ENCODE results near the gene ZRANB3.
"Not testable (repeated sequence)": the region's sequence is repeated elsewhere in the genome, so short reads cannot be mapped to it uniquely, and the experiment has no call there.

Gene ZRANB3

DNA sequence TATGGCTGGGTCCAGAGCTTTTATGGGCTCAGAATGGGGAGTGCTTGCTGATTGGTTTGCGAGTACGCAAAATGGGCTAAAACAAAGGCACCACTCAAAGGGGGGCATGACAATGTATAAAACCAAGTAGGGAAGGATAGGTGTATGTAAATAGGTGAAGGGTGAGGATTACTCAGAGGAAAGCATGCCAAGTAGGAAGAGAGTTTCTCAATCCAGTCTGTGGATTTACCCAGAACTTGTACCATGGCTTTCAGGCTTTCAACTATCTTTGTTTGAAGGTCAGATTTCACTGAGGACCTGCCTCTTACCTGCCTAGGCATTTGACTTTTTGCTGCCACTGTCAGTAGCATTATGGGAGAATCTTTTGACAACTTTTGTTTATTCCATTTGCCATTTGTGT lies 386.7 kb downstream of the ZRANB3 start:
- H3K4me1 ChIP-seq (ENCODE audit: control insufficient read depth, insufficient read depth, low read length): no peaks in the 10 kb centered on the region
- no peak overlapping the region for H3K4me3 ChIP-seq (ENCODE audit: low read length in 2 of 2)
- H3K27ac ChIP-seq (ENCODE audit: low read length): no peak overlapping the region
- H3K27me3 ChIP-seq (ENCODE audit: control insufficient read depth in 1 of 2, insufficient read depth in 2 of 2, low read length in 2 of 2): no peaks in the 10 kb centered on the region
- H3K9ac ChIP-seq (ENCODE audit: low read length in 2 of 2): no peak overlapping the region
- peaks cover 7 to 17% of the 10 kb centered on the region in 2 donors for H3K36me3 ChIP-seq (ENCODE audit: control insufficient read depth in 2 of 2, insufficient read depth in 2 of 2, low read length in 2 of 2)
- peaks cover 0 to 4% of the 10 kb centered on the region in 2 donors for H3K9me3 ChIP-seq (ENCODE audit: control insufficient read depth in 2 of 2, low read length in 2 of 2)

DNA sequence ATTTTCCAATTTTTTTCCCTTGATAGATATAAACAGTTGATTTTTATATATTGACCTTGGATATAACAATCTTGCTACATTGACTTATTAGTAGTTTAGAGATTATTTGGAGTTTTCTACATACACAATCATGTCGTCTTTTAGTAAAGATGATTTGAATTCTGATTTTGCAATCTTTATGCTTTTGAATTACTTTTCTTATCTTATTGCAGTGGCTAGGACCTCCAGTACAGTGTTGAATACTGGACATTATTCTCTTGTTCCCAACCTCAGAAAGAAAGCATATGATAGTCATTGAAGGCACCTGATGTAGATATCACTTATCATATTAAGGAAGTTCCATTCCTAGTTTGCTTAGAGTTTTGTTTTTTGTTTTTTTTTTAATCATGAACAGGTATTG lies 388.7 kb downstream of the ZRANB3 start:
- peaks cover 10 to 17% of the 10 kb centered on the region in 2 donors for H3K36me3 ChIP-seq (ENCODE audit: control insufficient read depth in 2 of 2, insufficient read depth in 2 of 2, low read length in 2 of 2)
- H3K9me3 ChIP-seq (ENCODE audit: control insufficient read depth in 2 of 2, low read length in 2 of 2): peaks cover 0 to 4% of the 10 kb centered on the region in 2 donors
- H3K27ac ChIP-seq (ENCODE audit: low read length): no peak overlapping the region
- no peaks in the 10 kb centered on the region for H3K27me3 ChIP-seq (ENCODE audit: control insufficient read depth in 1 of 2, insufficient read depth in 2 of 2, low read length in 2 of 2)
- no peaks in the 10 kb centered on the region for H3K4me1 ChIP-seq (ENCODE audit: control insufficient read depth, insufficient read depth, low read length)
- H3K9ac ChIP-seq (ENCODE audit: low read length in 2 of 2): no peak overlapping the region
- no peak overlapping the region for H3K4me3 ChIP-seq (ENCODE audit: low read length in 2 of 2)

DNA sequence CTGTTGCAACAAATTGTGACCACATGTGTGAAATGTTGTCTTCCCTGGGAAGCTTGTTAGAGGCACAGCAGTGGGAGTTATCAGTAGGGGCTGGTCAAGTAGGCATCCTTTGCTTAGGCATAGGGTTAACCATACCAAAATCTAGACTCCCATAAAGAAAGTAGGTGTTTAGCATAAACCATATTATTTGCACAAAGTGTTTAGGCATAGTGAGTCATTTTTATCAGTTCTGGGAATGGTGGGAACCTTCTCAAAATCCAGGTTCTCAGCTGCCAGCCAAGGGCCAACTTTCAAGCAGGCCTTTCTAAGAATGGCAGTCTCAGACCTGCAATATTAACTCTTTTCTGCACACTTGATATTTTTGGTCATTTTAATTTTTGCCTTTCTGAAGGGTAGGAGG lies 390.4 kb downstream of the ZRANB3 start:
- Histone ChIP-seq H3K4me3 (ENCODE audit: low read length in 2 of 2) (no peak overlapping the region), H3K36me3 (ENCODE audit: control insufficient read depth in 2 of 2, insufficient read depth in 2 of 2, low read length in 2 of 2) (peaks cover 14 to 28% of the 10 kb centered on the region in 2 donors), H3K9me3 (ENCODE audit: control insufficient read depth in 2 of 2, low read length in 2 of 2) (peaks cover 0 to 4% of the 10 kb centered on the region in 2 donors), H3K4me1 (ENCODE audit: control insufficient read depth, insufficient read depth, low read length) (no peaks in the 10 kb centered on the region), H3K27me3 (ENCODE audit: control insufficient read depth in 1 of 2, insufficient read depth in 2 of 2, low read length in 2 of 2) (no peaks in the 10 kb centered on the region), H3K9ac (ENCODE audit: low read length in 2 of 2) (no peak overlapping the region), H3K27ac (ENCODE audit: low read length) (no peak overlapping the region)

DNA sequence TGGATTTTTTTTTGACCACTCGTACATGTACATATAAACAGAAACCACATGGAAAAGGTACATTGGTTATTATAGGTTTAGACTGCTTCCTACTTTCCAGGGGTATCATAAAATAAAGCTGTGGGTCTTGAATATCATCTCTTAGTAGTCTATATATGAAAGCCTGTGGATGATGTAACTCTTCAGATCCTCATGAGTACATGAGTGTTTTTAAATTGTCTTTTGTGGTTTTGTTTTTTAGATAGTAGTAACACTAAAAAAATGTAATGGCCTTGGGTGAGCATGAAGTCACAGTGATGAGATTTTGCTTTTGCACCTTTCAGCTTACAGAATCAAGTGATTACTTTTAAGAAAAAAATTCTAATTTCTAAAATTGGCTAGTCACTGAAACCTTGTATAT lies 398.7 kb downstream of the ZRANB3 start:
- no peak overlapping the region for H3K9ac ChIP-seq (ENCODE audit: low read length in 2 of 2)
- no peaks in the 10 kb centered on the region for H3K4me1 ChIP-seq (ENCODE audit: control insufficient read depth, insufficient read depth, low read length)
- peaks cover 18 to 44% of the 10 kb centered on the region in 2 donors for H3K36me3 ChIP-seq (ENCODE audit: control insufficient read depth in 2 of 2, insufficient read depth in 2 of 2, low read length in 2 of 2)
- H3K9me3 ChIP-seq (ENCODE audit: control insufficient read depth in 2 of 2, low read length in 2 of 2): no peaks in the 10 kb centered on the region
- no peaks in the 10 kb centered on the region for H3K27me3 ChIP-seq (ENCODE audit: control insufficient read depth in 1 of 2, insufficient read depth in 2 of 2, low read length in 2 of 2)
- no peak overlapping the region for H3K27ac ChIP-seq (ENCODE audit: low read length)
- no peak overlapping the region for H3K4me3 ChIP-seq (ENCODE audit: low read length in 2 of 2)

DNA sequence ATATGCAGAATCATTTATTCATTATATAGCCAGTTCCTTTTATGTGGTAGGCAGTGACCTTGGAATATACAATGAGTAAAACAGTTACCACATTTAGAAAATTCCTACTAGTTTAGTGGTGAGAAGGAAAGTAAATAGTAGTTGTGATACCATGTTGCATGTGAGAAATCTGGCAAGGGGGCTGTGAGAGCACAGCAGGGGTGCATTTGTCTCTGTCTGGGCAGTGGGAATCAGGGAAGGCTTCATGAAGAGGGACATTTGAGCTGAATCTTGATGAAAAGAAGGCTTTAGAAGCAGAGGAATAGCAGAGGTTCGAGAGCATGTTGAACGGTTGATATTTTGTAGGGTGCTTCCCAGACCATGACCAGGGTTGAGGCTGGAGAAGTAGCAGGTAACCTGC lies 400.3 kb downstream of the ZRANB3 start:
- H3K27ac ChIP-seq (ENCODE audit: low read length): no peak overlapping the region
- H3K27me3 ChIP-seq (ENCODE audit: control insufficient read depth in 1 of 2, insufficient read depth in 2 of 2, low read length in 2 of 2): no peaks in the 10 kb centered on the region
- H3K36me3 ChIP-seq (ENCODE audit: control insufficient read depth in 2 of 2, insufficient read depth in 2 of 2, low read length in 2 of 2): peaks cover 15 to 35% of the 10 kb centered on the region in 2 donors

DNA sequence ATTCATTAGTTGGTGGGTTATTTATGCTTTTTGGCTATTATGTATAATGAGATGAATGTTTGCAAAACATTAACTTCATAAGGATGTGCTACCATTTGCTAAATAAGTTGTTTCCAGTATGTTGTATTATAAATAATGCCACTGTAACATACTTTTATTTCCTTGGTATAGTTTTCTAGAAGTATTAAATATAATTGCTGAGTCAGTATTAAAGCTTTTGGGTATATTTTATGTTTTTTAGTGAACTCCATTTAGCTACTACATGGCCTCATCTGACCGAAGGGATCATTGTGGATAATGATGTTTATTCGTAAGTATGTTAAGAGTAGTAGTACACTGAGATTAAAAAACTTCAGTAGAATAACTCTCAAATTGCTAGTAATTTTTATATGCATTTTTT lies 405.1 kb downstream of the ZRANB3 start:
- no peaks in the 10 kb centered on the region for H3K4me1 ChIP-seq (ENCODE audit: control insufficient read depth, insufficient read depth, low read length)
- H3K4me3 ChIP-seq (ENCODE audit: low read length in 2 of 2): no peak overlapping the region
- H3K27me3 ChIP-seq (ENCODE audit: control insufficient read depth in 1 of 2, insufficient read depth in 2 of 2, low read length in 2 of 2): no peaks in the 10 kb centered on the region
- no peak overlapping the region for H3K9ac ChIP-seq (ENCODE audit: low read length in 2 of 2)
- H3K36me3 ChIP-seq (ENCODE audit: control insufficient read depth in 2 of 2, insufficient read depth in 2 of 2, low read length in 2 of 2): peaks cover 5 to 22% of the 10 kb centered on the region in 2 donors
- no peak overlapping the region for H3K27ac ChIP-seq (ENCODE audit: low read length)
- H3K9me3 ChIP-seq (ENCODE audit: control insufficient read depth in 2 of 2, low read length in 2 of 2): no peaks in the 10 kb centered on the region

More for the DNA sequence above, 400.3 kb downstream of the ZRANB3 start:
- Histone ChIP-seq H3K9ac (ENCODE audit: low read length in 2 of 2) (no peak overlapping the region), H3K4me3 (ENCODE audit: low read length in 2 of 2) (no peak overlapping the region), H3K4me1 (ENCODE audit: control insufficient read depth, insufficient read depth, low read length) (no peaks in the 10 kb centered on the region), H3K9me3 (ENCODE audit: control insufficient read depth in 2 of 2, low read length in 2 of 2) (no peaks in the 10 kb centered on the region)

DNA sequence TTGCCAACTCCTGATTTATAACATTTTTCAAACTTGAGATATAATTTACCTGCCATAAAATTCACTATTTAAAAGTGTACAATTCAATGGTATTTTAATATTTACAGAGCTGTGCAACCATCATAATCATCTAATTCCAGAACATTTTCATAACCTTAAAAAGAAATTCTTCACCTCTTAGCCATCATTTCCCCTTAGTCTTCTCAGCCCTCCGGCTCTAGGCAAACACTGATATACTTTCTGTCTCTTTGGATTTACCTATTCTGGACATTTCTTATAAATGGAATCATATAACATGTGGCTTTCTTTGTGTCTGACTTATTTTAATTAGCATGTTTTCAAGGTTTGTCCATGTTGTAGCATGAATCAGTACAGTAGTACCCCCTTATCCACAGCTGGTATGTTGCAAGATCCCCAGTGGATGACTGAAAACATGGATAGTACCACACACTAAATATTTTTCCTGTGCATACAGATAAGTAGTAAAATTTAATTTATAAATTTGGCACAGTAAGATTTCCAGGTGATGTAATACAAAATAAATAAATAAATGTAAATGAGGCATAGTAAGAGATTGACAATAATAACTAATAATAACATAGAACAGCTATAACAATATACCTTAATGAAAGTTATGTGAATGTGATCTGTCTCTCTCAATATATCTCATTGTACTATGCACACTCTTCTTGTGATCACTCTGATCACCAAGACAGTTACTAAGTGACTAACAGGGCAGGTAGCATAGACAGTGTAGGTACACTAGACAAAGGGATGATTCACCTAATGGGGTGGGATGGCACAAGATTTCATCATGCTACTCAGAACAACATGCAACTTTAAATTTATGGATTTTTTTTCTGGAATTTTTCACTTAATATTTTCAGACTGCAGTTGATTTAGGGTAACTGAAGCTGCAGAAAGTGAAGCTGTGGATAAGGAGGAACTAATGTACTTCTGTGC lies 405.8 kb downstream of the ZRANB3 start:
- H3K27me3 ChIP-seq (ENCODE audit: control insufficient read depth in 1 of 2, insufficient read depth in 2 of 2, low read length in 2 of 2): no peaks in the 10 kb centered on the region
- H3K4me3 ChIP-seq (ENCODE audit: low read length in 2 of 2): no peak overlapping the region
- H3K9ac ChIP-seq (ENCODE audit: low read length in 2 of 2): no peak overlapping the region
- H3K36me3 ChIP-seq (ENCODE audit: control insufficient read depth in 2 of 2, insufficient read depth in 2 of 2, low read length in 2 of 2): peaks cover 3 to 17% of the 10 kb centered on the region in 2 donors
- H3K9me3 ChIP-seq (ENCODE audit: control insufficient read depth in 2 of 2, low read length in 2 of 2): no peaks in the 10 kb centered on the region
- H3K27ac ChIP-seq (ENCODE audit: low read length): no peak overlapping the region
- no peaks in the 10 kb centered on the region for H3K4me1 ChIP-seq (ENCODE audit: control insufficient read depth, insufficient read depth, low read length)

DNA sequence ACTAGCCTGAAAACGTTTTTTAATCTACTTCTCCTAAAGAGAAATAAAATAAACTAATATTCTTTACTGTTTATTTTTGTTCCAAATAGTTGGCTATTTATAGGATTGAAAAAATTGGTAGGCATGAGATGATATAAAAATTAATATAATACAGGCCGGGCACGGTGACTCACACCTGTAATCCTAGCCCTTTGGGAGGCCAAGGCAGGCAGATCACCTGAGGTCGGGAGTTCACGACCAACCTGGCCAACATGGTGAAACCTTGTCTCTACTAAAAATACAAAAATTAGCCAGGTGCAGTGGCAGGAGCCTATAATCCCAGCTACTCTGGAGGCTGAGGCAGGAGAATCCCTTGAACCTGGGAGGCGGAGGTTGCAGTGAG lies 409.4 kb downstream of the ZRANB3 start:
- H3K4me3 ChIP-seq (ENCODE audit: low read length in 2 of 2); H3K9ac ChIP-seq (ENCODE audit: low read length in 2 of 2); H3K27me3 ChIP-seq (ENCODE audit: control insufficient read depth in 1 of 2, insufficient read depth in 2 of 2, low read length in 2 of 2); H3K4me1 ChIP-seq (ENCODE audit: control insufficient read depth, insufficient read depth, low read length); H3K36me3 ChIP-seq (ENCODE audit: control insufficient read depth in 2 of 2, insufficient read depth in 2 of 2, low read length in 2 of 2); H3K27ac ChIP-seq (ENCODE audit: low read length); H3K9me3 ChIP-seq (ENCODE audit: control insufficient read depth in 2 of 2, low read length in 2 of 2): not testable (repeated sequence)

DNA sequence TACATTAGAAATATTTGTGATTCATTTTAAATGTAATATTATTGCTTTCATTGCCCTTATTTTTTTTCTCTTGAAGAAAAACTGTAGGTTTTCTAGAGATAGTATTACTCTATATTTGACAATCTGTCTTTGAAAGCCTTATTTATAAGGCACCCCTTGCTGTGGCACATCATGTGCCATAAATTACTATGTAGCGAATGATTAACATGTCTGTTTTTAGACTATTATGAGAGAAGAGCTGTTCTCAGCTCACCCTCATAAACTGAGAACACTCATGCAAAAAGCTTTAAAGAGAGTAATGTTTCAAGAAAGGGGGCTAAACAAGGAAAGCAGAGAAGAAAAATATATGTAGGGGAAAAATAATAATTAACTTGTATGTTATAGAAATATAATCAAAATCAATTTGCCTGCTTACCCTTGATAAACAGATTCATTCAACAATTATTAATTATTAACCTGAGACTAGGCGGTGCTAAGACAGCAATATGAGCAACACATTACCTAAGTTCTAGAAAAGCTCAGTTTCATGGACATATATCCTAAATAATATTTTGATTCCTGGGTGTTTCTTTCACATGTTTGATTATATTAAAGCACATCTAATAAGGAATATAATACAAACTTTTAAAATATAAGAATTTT lies 409.9 kb downstream of the ZRANB3 start:
- Histone ChIP-seq H3K9me3 (ENCODE audit: control insufficient read depth in 2 of 2, low read length in 2 of 2) (no peaks in the 10 kb centered on the region), H3K4me3 (ENCODE audit: low read length in 2 of 2) (no peak overlapping the region), H3K4me1 (ENCODE audit: control insufficient read depth, insufficient read depth, low read length) (no peaks in the 10 kb centered on the region), H3K36me3 (ENCODE audit: control insufficient read depth in 2 of 2, insufficient read depth in 2 of 2, low read length in 2 of 2) (peaks cover 0 to 7% of the 10 kb centered on the region in 2 donors), H3K27ac (ENCODE audit: low read length) (no peak overlapping the region), H3K9ac (ENCODE audit: low read length in 2 of 2) (no peak overlapping the region), H3K27me3 (ENCODE audit: control insufficient read depth in 1 of 2, insufficient read depth in 2 of 2, low read length in 2 of 2) (no peaks in the 10 kb centered on the region)

DNA sequence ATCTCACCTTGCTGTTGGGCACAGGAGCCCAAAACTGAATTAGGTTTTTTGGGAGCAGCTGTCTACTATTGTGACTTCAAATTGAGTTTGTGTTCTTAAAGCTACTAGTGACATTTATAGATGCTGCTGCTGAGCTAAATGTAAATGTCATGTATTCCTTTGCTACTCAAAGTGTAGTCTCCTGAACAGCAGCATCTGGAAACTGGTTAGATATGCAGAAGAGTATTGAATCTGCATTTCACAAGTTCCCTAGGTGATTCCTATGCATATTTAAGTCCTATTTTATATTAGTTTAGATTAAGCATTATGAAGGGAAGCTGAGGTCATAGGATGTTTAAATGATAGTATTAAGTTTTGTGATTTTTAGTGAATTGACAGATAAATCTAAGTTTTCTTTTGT lies 411.4 kb downstream of the ZRANB3 start:
- no peaks in the 10 kb centered on the region for H3K9me3 ChIP-seq (ENCODE audit: control insufficient read depth in 2 of 2, low read length in 2 of 2)
- no peak overlapping the region for H3K4me3 ChIP-seq (ENCODE audit: low read length in 2 of 2)
- no peaks in the 10 kb centered on the region for H3K4me1 ChIP-seq (ENCODE audit: control insufficient read depth, insufficient read depth, low read length)
- no peak overlapping the region for H3K27ac ChIP-seq (ENCODE audit: low read length)
- no peaks in the 10 kb centered on the region for H3K27me3 ChIP-seq (ENCODE audit: control insufficient read depth in 1 of 2, insufficient read depth in 2 of 2, low read length in 2 of 2)
- peaks cover 0 to 7% of the 10 kb centered on the region in 2 donors for H3K36me3 ChIP-seq (ENCODE audit: control insufficient read depth in 2 of 2, insufficient read depth in 2 of 2, low read length in 2 of 2)
- H3K9ac ChIP-seq (ENCODE audit: low read length in 2 of 2): no peak overlapping the region

DNA sequence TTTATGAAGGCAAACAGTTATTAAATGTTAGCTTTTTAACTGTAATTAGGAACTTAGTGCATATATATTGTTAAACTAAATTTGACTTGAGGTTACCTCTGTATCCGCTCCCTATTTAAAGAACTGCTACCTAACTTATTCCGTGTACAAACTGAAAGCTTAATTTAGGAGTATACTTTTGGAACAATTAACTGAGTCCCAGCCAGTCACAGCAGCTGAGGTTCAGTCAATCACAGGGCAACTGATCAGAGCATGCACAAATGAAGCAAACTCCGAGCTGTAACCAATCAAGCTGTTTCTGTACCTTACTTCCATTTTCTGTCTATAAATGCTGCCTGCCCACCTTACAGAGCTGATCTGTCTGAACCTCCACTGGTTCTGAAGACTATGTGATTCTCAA lies 417.7 kb downstream of the ZRANB3 start:
- Histone ChIP-seq H3K27me3 (ENCODE audit: control insufficient read depth in 1 of 2, insufficient read depth in 2 of 2, low read length in 2 of 2) (no peaks in the 10 kb centered on the region), H3K4me3 (ENCODE audit: low read length in 2 of 2) (no peak overlapping the region), H3K36me3 (ENCODE audit: control insufficient read depth in 2 of 2, insufficient read depth in 2 of 2, low read length in 2 of 2) (peaks cover 0 to 18% of the 10 kb centered on the region in 2 donors), H3K9me3 (ENCODE audit: control insufficient read depth in 2 of 2, low read length in 2 of 2) (no peaks in the 10 kb centered on the region), H3K27ac (ENCODE audit: low read length) (no peak overlapping the region), H3K4me1 (ENCODE audit: control insufficient read depth, insufficient read depth, low read length) (no peaks in the 10 kb centered on the region), H3K9ac (ENCODE audit: low read length in 2 of 2) (no peak overlapping the region)
